ENCODE measurements around the gene HIRIP3.
"Not testable (repeated sequence)": the region's sequence is repeated elsewhere in the genome, so short reads cannot be mapped to it uniquely, and the experiment has no call there.

HIRIP3 gene

GRCh38 chr16:29995324-29995910, at the start of gene HIRIP3:
Gene HIRIP3 (minus strand): TSS chr16:29995617. CDS start chr16:29995605, 12 bp downstream.
- DNase-seq = peak; percentile 95

- DNase-seq = peak; percentile 15
Observed at GRCh38 chr16:30041841-30042240, 46.4 kb upstream of the HIRIP3 start.

GRCh38 chr16:30040690-30041089, 45.3 kb upstream of the HIRIP3 start:
- not testable (repeated sequence) for DNase-seq

GRCh38 chr16:30040221-30040620, 44.8 kb upstream of the HIRIP3 start:
- no peak for DNase-seq

- DNase-seq = no peak
Observed at GRCh38 chr16:30033270-30033669, 37.9 kb upstream of the HIRIP3 start.

- peak; percentile 88 for DNase-seq
Observed at GRCh38 chr16:30032083-30032819, 36.8 kb upstream of the HIRIP3 start.

- DNase-seq = no peak
Observed at GRCh38 chr16:30031477-30031918, 36.1 kb upstream of the HIRIP3 start.

GRCh38 chr16:30030841-30031413, 35.5 kb upstream of the HIRIP3 start, which contains the start of gene TLCD3B:
Gene TLCD3B (minus strand): TSS chr16:30031271. CDS start chr16:30030527, 744 bp downstream.
- no peak for DNase-seq

GRCh38 chr16:30030011-30030685, 34.7 kb upstream of the HIRIP3 start:
- DNase-seq = no peak

- DNase-seq = peak; percentile 52
Observed at GRCh38 chr16:30028438-30029076, 33.1 kb upstream of the HIRIP3 start.

GRCh38 chr16:30027588-30028437, 32.4 kb upstream of the HIRIP3 start:
- DNase-seq = no peak

- no peak for DNase-seq
Observed at GRCh38 chr16:30026449-30026848, 31.0 kb upstream of the HIRIP3 start.

- no peak for DNase-seq
Observed at GRCh38 chr16:30025574-30025973, 30.2 kb upstream of the HIRIP3 start.

GRCh38 chr16:30025156-30025555, 29.7 kb upstream of the HIRIP3 start:
- DNase-seq = no peak

GRCh38 chr16:30024451-30024850, 29.0 kb upstream of the HIRIP3 start:
- DNase-seq = no peak

- no peak for DNase-seq
Observed at GRCh38 chr16:30023586-30023985, 28.2 kb upstream of the HIRIP3 start.

GRCh38 chr16:30022887-30023286, 27.5 kb upstream of the HIRIP3 start, which contains the start of gene C16orf92:
Gene C16orf92 (plus strand): TSS chr16:30023198. CDS start chr16:30023341, 143 bp downstream.
- no peak for DNase-seq

- no peak for DNase-seq
Observed at GRCh38 chr16:30018731-30019158, 23.3 kb upstream of the HIRIP3 start.

- not testable (repeated sequence) for DNase-seq
Observed at GRCh38 chr16:30017937-30018336, 22.5 kb upstream of the HIRIP3 start.

GRCh38 chr16:30017277-30017656, 21.9 kb upstream of the HIRIP3 start:
- no peak for DNase-seq

- no peak for DNase-seq
Observed at GRCh38 chr16:30016555-30017276, 21.3 kb upstream of the HIRIP3 start.
